Thyroid gland (tissue), 4 donors: ENCODE results near the gene MRFAP1L1.

Experiments used
- POLR2A ChIP-seq, 2 donors: fragments of 450-650 bp; IDR thresholded peaks; one replicate each; pipeline ENCODE4 v1.6.1; 2017; ENCODE audit warnings: antibody characterized with exemption in 2 of 2, mild to moderate bottlenecking in 2 of 2, moderate library complexity in 1 of 2
- TF ChIP-seq, protein P1 (sequence below), 6 experiments: fragments of 200-600 bp in 3 of 6; fragments of 450-650 bp in 3 of 6; sonication (generic) in 3 of 6; IDR thresholded peaks; one replicate each; pipeline ENCODE4 v1.5.1; 2016 to 2019; ENCODE audit warnings: antibody characterized with exemption in 6 of 6, mild to moderate bottlenecking in 2 of 6, inconsistent platforms in 1 of 6, moderate library complexity in 1 of 6

DNA sequence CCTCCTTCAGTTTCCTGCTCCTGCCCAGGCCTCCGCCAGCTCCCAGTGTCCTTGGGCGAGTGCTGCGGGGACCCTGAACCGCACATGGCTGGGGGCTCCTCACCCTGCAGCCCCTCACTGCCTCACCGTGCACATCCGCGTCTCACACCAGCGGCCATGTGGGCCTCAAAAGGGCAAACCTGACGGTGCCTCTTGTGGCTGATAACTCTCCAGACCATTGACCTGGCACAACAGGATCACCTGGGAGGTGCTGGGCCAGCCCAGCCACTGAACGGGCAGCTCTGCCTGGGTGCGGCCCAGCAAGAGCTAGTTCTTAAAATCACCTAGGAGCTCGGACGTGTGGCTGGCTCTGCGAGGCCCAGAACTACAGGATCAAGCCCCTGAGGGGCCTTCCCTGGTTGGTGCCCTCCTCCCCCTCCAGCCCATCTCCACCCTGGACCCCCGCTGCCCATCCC, 20.1 kb downstream of the MRFAP1L1 start:
- TF ChIP-seq, protein P1, sequence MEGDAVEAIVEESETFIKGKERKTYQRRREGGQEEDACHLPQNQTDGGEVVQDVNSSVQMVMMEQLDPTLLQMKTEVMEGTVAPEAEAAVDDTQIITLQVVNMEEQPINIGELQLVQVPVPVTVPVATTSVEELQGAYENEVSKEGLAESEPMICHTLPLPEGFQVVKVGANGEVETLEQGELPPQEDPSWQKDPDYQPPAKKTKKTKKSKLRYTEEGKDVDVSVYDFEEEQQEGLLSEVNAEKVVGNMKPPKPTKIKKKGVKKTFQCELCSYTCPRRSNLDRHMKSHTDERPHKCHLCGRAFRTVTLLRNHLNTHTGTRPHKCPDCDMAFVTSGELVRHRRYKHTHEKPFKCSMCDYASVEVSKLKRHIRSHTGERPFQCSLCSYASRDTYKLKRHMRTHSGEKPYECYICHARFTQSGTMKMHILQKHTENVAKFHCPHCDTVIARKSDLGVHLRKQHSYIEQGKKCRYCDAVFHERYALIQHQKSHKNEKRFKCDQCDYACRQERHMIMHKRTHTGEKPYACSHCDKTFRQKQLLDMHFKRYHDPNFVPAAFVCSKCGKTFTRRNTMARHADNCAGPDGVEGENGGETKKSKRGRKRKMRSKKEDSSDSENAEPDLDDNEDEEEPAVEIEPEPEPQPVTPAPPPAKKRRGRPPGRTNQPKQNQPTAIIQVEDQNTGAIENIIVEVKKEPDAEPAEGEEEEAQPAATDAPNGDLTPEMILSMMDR (IDR thresholded peaks at IDR 0.05), result no peak
- no peak for TF ChIP-seq POLR2A (IDR thresholded peaks at IDR 0.05)
